Measurements from ENCODE around the gene LGALS9. TPM values are rescaled to one million over a fixed set of nuclear protein-coding genes. Genes with fewer than 3 reads are reported as not detected.
"Not testable (repeated sequence)": the region's sequence is repeated elsewhere in the genome, so short reads cannot be mapped to it uniquely, and the experiment has no call there.

Gene LGALS9
- polyA plus RNA-seq, 2 donors = 25.5 to 29.5 TPM

GRCh38 chr17:27667656-27668487, 36.9 kb downstream of the LGALS9 start:
- H3K27ac ChIP-seq (ENCODE audit: low read depth in 2 of 2, low read length in 1 of 2) = no peak overlapping the region
- no peak overlapping the region for H3K4me3 ChIP-seq (ENCODE audit: low read depth in 1 of 2, low read length in 2 of 2)
- no peaks in the 10 kb centered on the region for H3K36me3 ChIP-seq (ENCODE audit: control insufficient read depth in 2 of 2, insufficient read depth in 2 of 2, low read length in 1 of 2)
- WGBS, 2 donors = 86 to 93% methylated on average over 12 of the region's 12 CpGs
- H3K9me3 ChIP-seq (ENCODE audit: control insufficient read depth in 2 of 2, insufficient read depth in 1 of 2, low read depth in 1 of 2, low read length in 1 of 2) = no peaks in the 10 kb centered on the region
- no peaks in the 10 kb centered on the region for H3K4me1 ChIP-seq (ENCODE audit: control insufficient read depth in 2 of 2, insufficient read depth in 2 of 2, low read length in 1 of 2)
- H3K27me3 ChIP-seq (ENCODE audit: control insufficient read depth in 1 of 2, insufficient read depth in 2 of 2, low read length in 2 of 2) = no peaks in the 10 kb centered on the region

- H3K9me3 ChIP-seq (ENCODE audit: control insufficient read depth in 2 of 2, insufficient read depth in 1 of 2, low read depth in 1 of 2, low read length in 1 of 2) = no peaks in the 10 kb centered on the region
- no peak overlapping the region for H3K27ac ChIP-seq (ENCODE audit: low read depth in 2 of 2, low read length in 1 of 2)
- no peak overlapping the region for H3K4me3 ChIP-seq (ENCODE audit: low read depth in 1 of 2, low read length in 2 of 2)
- H3K4me1 ChIP-seq (ENCODE audit: control insufficient read depth in 2 of 2, insufficient read depth in 2 of 2, low read length in 1 of 2) = no peaks in the 10 kb centered on the region
- H3K27me3 ChIP-seq (ENCODE audit: control insufficient read depth in 1 of 2, insufficient read depth in 2 of 2, low read length in 2 of 2) = no peaks in the 10 kb centered on the region
- 58 to 82% methylated on average over 2 of the region's 2 CpGs for WGBS, 2 donors
- no peaks in the 10 kb centered on the region for H3K36me3 ChIP-seq (ENCODE audit: control insufficient read depth in 2 of 2, insufficient read depth in 2 of 2, low read length in 1 of 2)
These were observed 37.5 kb downstream of the LGALS9 start for GRCh38 chr17:27668488-27668823.

- WGBS, 2 donors = 89 to 91% methylated on average over 7 of the region's 7 CpGs
- Histone ChIP-seq H3K27ac (ENCODE audit: low read depth in 2 of 2, low read length in 1 of 2) (no peak overlapping the region), H3K36me3 (ENCODE audit: control insufficient read depth in 2 of 2, insufficient read depth in 2 of 2, low read length in 1 of 2) (no peaks in the 10 kb centered on the region), H3K27me3 (ENCODE audit: control insufficient read depth in 1 of 2, insufficient read depth in 2 of 2, low read length in 2 of 2) (no peaks in the 10 kb centered on the region), H3K9me3 (ENCODE audit: control insufficient read depth in 2 of 2, insufficient read depth in 1 of 2, low read depth in 1 of 2, low read length in 1 of 2) (no peaks in the 10 kb centered on the region), H3K4me1 (ENCODE audit: control insufficient read depth in 2 of 2, insufficient read depth in 2 of 2, low read length in 1 of 2) (no peaks in the 10 kb centered on the region), H3K4me3 (ENCODE audit: low read depth in 1 of 2, low read length in 2 of 2) (no peak overlapping the region)
These were observed 38.1 kb downstream of the LGALS9 start for GRCh38 chr17:27669136-27669535.

- Histone ChIP-seq H3K4me3 (ENCODE audit: low read depth in 1 of 2, low read length in 2 of 2) (no peak overlapping the region), H3K4me1 (ENCODE audit: control insufficient read depth in 2 of 2, insufficient read depth in 2 of 2, low read length in 1 of 2) (no peaks in the 10 kb centered on the region), H3K36me3 (ENCODE audit: control insufficient read depth in 2 of 2, insufficient read depth in 2 of 2, low read length in 1 of 2) (no peaks in the 10 kb centered on the region), H3K27me3 (ENCODE audit: control insufficient read depth in 1 of 2, insufficient read depth in 2 of 2, low read length in 2 of 2) (no peaks in the 10 kb centered on the region), H3K27ac (ENCODE audit: low read depth in 2 of 2, low read length in 1 of 2) (no peak overlapping the region), H3K9me3 (ENCODE audit: control insufficient read depth in 2 of 2, insufficient read depth in 1 of 2, low read depth in 1 of 2, low read length in 1 of 2) (no peaks in the 10 kb centered on the region)
- WGBS, 2 donors = 73 to 75% methylated on average over 5 of the region's 5 CpGs
These were observed 38.9 kb downstream of the LGALS9 start for GRCh38 chr17:27669850-27670249.

GRCh38 chr17:27670791-27671590, 40.0 kb downstream of the LGALS9 start:
- H3K9me3 ChIP-seq (ENCODE audit: control insufficient read depth in 2 of 2, insufficient read depth in 1 of 2, low read depth in 1 of 2, low read length in 1 of 2) = no peaks in the 10 kb centered on the region
- H3K4me1 ChIP-seq (ENCODE audit: control insufficient read depth in 2 of 2, insufficient read depth in 2 of 2, low read length in 1 of 2) = no peaks in the 10 kb centered on the region
- no peaks in the 10 kb centered on the region for H3K36me3 ChIP-seq (ENCODE audit: control insufficient read depth in 2 of 2, insufficient read depth in 2 of 2, low read length in 1 of 2)
- H3K27me3 ChIP-seq (ENCODE audit: control insufficient read depth in 1 of 2, insufficient read depth in 2 of 2, low read length in 2 of 2) = no peaks in the 10 kb centered on the region
- H3K27ac ChIP-seq (ENCODE audit: low read depth in 2 of 2, low read length in 1 of 2) = no peak overlapping the region
- 84 to 85% methylated on average over 12 of the region's 12 CpGs for WGBS, 2 donors
- no peak overlapping the region for H3K4me3 ChIP-seq (ENCODE audit: low read depth in 1 of 2, low read length in 2 of 2)

- no peaks in the 10 kb centered on the region for H3K4me1 ChIP-seq (ENCODE audit: control insufficient read depth in 2 of 2, insufficient read depth in 2 of 2, low read length in 1 of 2)
- H3K36me3 ChIP-seq (ENCODE audit: control insufficient read depth in 2 of 2, insufficient read depth in 2 of 2, low read length in 1 of 2) = no peaks in the 10 kb centered on the region
- H3K9me3 ChIP-seq (ENCODE audit: control insufficient read depth in 2 of 2, insufficient read depth in 1 of 2, low read depth in 1 of 2, low read length in 1 of 2) = no peaks in the 10 kb centered on the region
- H3K4me3 ChIP-seq (ENCODE audit: low read depth in 1 of 2, low read length in 2 of 2) = no peak overlapping the region
- H3K27me3 ChIP-seq (ENCODE audit: control insufficient read depth in 1 of 2, insufficient read depth in 2 of 2, low read length in 2 of 2) = no peaks in the 10 kb centered on the region
- 89 to 97% methylated on average over 2 of the region's 2 CpGs for WGBS, 2 donors
- H3K27ac ChIP-seq (ENCODE audit: low read depth in 2 of 2, low read length in 1 of 2) = no peak overlapping the region
These were observed 40.6 kb downstream of the LGALS9 start for GRCh38 chr17:27671591-27671910.

- WGBS, 2 donors = 65 to 72% methylated on average over 6 of the region's 6 CpGs
These were observed 41.0 kb downstream of the LGALS9 start for GRCh38 chr17:27671977-27672480.

GRCh38 chr17:27674335-27674734, 43.3 kb downstream of the LGALS9 start:
- H3K4me1 ChIP-seq (ENCODE audit: control insufficient read depth in 2 of 2, insufficient read depth in 2 of 2, low read length in 1 of 2) = no peaks in the 10 kb centered on the region
- no peaks in the 10 kb centered on the region for H3K9me3 ChIP-seq (ENCODE audit: control insufficient read depth in 2 of 2, insufficient read depth in 1 of 2, low read depth in 1 of 2, low read length in 1 of 2)
- H3K27ac ChIP-seq (ENCODE audit: low read depth in 2 of 2, low read length in 1 of 2) = no peak overlapping the region
- no peak overlapping the region for H3K4me3 ChIP-seq (ENCODE audit: low read depth in 1 of 2, low read length in 2 of 2)
- no peaks in the 10 kb centered on the region for H3K27me3 ChIP-seq (ENCODE audit: control insufficient read depth in 1 of 2, insufficient read depth in 2 of 2, low read length in 2 of 2)
- H3K36me3 ChIP-seq (ENCODE audit: control insufficient read depth in 2 of 2, insufficient read depth in 2 of 2, low read length in 1 of 2) = no peaks in the 10 kb centered on the region
- 84 to 87% methylated on average over 6 of the region's 6 CpGs for WGBS, 2 donors

More at GRCh38 chr17:27671977-27672480, 41.0 kb downstream of the LGALS9 start:
- not testable (repeated sequence) for H3K36me3 ChIP-seq (ENCODE audit: control insufficient read depth in 2 of 2, insufficient read depth in 2 of 2, low read length in 1 of 2); H3K4me3 ChIP-seq (ENCODE audit: low read depth in 1 of 2, low read length in 2 of 2); H3K9me3 ChIP-seq (ENCODE audit: control insufficient read depth in 2 of 2, insufficient read depth in 1 of 2, low read depth in 1 of 2, low read length in 1 of 2); H3K27ac ChIP-seq (ENCODE audit: low read depth in 2 of 2, low read length in 1 of 2); H3K4me1 ChIP-seq (ENCODE audit: control insufficient read depth in 2 of 2, insufficient read depth in 2 of 2, low read length in 1 of 2); H3K27me3 ChIP-seq (ENCODE audit: control insufficient read depth in 1 of 2, insufficient read depth in 2 of 2, low read length in 2 of 2)

- Histone ChIP-seq H3K36me3 (ENCODE audit: control insufficient read depth in 2 of 2, insufficient read depth in 2 of 2, low read length in 1 of 2) (no peaks in the 10 kb centered on the region), H3K27me3 (ENCODE audit: control insufficient read depth in 1 of 2, insufficient read depth in 2 of 2, low read length in 2 of 2) (no peaks in the 10 kb centered on the region), H3K9me3 (ENCODE audit: control insufficient read depth in 2 of 2, insufficient read depth in 1 of 2, low read depth in 1 of 2, low read length in 1 of 2) (no peaks in the 10 kb centered on the region), H3K4me1 (ENCODE audit: control insufficient read depth in 2 of 2, insufficient read depth in 2 of 2, low read length in 1 of 2) (no peaks in the 10 kb centered on the region), H3K4me3 (ENCODE audit: low read depth in 1 of 2, low read length in 2 of 2) (no peak overlapping the region), H3K27ac (ENCODE audit: low read depth in 2 of 2, low read length in 1 of 2) (no peak overlapping the region)
- 81 to 87% methylated on average over 2 of the region's 2 CpGs for WGBS, 2 donors
These were observed 46.2 kb downstream of the LGALS9 start for GRCh38 chr17:27677191-27677590.
